Transverse colon (tissue), 4 donors: ENCODE results near the gene CPT1A. TPM values are rescaled to one million over a fixed set of nuclear protein-coding genes. Genes with fewer than 3 reads are reported as not detected.

Experiments used
- DNase-seq: peaks from one replicate; pipeline ENCODE4 v3.0.0-alpha.2; 2019
- H3K27ac ChIP-seq, 4 donors: fragments of 200-600 bp; sonication (generic); 2 replicates each; pipeline ENCODE4 v1.5.1; 2016 to 2018; ENCODE audit warnings: inconsistent platforms in 4 of 4
- H3K27me3 ChIP-seq: fragments of 200-600 bp; sonication (generic); 2 replicates; pipeline ENCODE4 v1.5.1; 2017; ENCODE audit warnings: inconsistent platforms
- H3K36me3 ChIP-seq, 4 donors: fragments of 200-600 bp; sonication (generic); 2 replicates each; pipeline ENCODE4 v1.5.1; 2017 to 2019; ENCODE audit warnings: inconsistent platforms in 4 of 4
- H3K4me1 ChIP-seq, 4 donors: fragments of 200-600 bp; sonication (generic); 2 replicates each; pipeline ENCODE4 v1.5.1; 2017 to 2020; ENCODE audit warnings: inconsistent platforms in 4 of 4
- H3K4me3 ChIP-seq, 4 donors: fragments of 200-600 bp; sonication (generic); 1 replicate in 1 of 4; 2 replicates in 3 of 4; pipeline versions ENCODE4 v1.5.1 to v1.6.1; 2017 to 2019; ENCODE audit warnings: inconsistent platforms in 4 of 4
- H3K9me3 ChIP-seq, 2 donors: fragments of 200-600 bp; sonication (generic); 2 replicates each; pipeline ENCODE4 v1.5.1; 2017 to 2019; ENCODE audit warnings: inconsistent platforms in 2 of 2
- CTCF ChIP-seq, 5 experiments: fragments of 200-600 bp in 3 of 5; fragments of 450-650 bp in 2 of 5; sonication (generic) in 3 of 5; IDR thresholded peaks; 1 replicate in 2 of 5; 2 replicates in 3 of 5; pipeline ENCODE4 v1.5.1; 2016 to 2017; ENCODE audit warnings: antibody characterized with exemption in 5 of 5, inconsistent platforms in 3 of 5, mild to moderate bottlenecking in 2 of 5, moderate library complexity in 1 of 5
- EP300 ChIP-seq: sonication (generic); formaldehyde crosslinking; IDR thresholded peaks from one replicate; pipeline ENCODE4 v1.6.1; 2017; ENCODE audit warnings: antibody characterized with exemption, low read depth
- POLR2A ChIP-seq: fragments of 450-650 bp; IDR thresholded peaks from one replicate; pipeline ENCODE4 v1.6.1; 2016; ENCODE audit warnings: antibody characterized with exemption, mild to moderate bottlenecking, moderate library complexity
- POLR2AphosphoS5 ChIP-seq, 3 donors: sonication (generic); formaldehyde crosslinking; IDR thresholded peaks; one replicate each; pipeline ENCODE4 v1.6.1; 2016; ENCODE audit warnings: antibody characterized with exemption in 3 of 3
- WGBS, 2 donors: methylation state at CpG; one replicate each; pipeline ENCODE4 v1.1.5; 2018; ENCODE audit warnings: low coverage in 1 of 2; 5-methylcytosine and 5-hydroxymethylcytosine counted together
- in situ Hi-C, 4 donors: fragments of 200-750 bp; cut with MboI; loops; one replicate each; pipeline versions ENCODE4 v1.15.0 to v1.15.1; 2017; ENCODE audit warnings: low sequenced_read_pairs in 3 of 4, low pct_ligation_motif_present in 1 of 4, low pct_unique_long_range_greater_than_20kb in 1 of 4
- intact Hi-C: fragments of 100-400 bp; cut with DNase I; formaldehyde crosslinking; loops from one replicate; pipeline ENCODE4 v1.15.1; 2023; ENCODE audit warnings: low total_unique reads
- total RNA-seq, 4 donors: library from RNA; depleted of rRNA; stranded (reverse); fragments of >200 nt; gene quantifications; one replicate each; pipeline ENCODE4 v1.1.0, GENCODE V29; 2016

Gene CPT1A
- total RNA-seq, 4 donors from 2014 or later, result 98.9 to 263 (median 177) TPM

DNA sequence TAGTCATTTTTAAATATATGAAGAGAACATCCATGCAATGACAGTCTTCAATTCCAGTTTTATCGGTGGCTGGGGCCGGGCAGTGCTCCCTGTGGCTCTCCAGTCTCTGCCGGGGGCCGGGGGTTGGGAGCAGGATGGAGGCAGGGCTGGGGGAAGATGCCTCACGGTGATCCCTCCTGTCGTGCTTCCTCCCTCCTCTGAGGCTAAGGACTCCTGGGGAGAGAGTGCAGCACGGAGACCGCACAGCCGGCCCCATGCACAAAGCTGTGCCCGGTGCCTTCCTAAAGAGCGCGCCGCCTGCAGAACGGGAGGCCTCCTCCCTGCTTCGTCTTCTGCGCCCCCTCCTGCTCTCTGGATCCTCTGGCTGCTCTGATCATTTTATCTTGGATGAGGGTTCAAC is 136.8 kb downstream of the CPT1A start:
- no peaks in the 10 kb centered on the region for H3K4me1 ChIP-seq
- 62% methylated on average over 4 to 14 of the region's 16 CpGs for WGBS, 2 donors
- no peak overlapping the region for H3K4me3 ChIP-seq
- H3K9me3 ChIP-seq, result no peaks in the 10 kb centered on the region
- in situ Hi-C loops, result no loop called here
- DNase-seq, result no peak
- intact Hi-C loops, result no loop called here
- H3K36me3 ChIP-seq, result no peaks in the 10 kb centered on the region
- no peak overlapping the region for H3K27ac ChIP-seq
- no peak for TF ChIP-seq POLR2A
- no peak for TF ChIP-seq EP300
- TF ChIP-seq POLR2AphosphoS5 (IDR thresholded peaks at IDR 0.05), result no peak
- no peak for TF ChIP-seq CTCF (IDR thresholded peaks at IDR 0.05)
- H3K27me3 ChIP-seq, result peaks cover 14% of the 10 kb centered on the region

Other genes with a start within 250 kb of the CPT1A start
- gene GAL, start 157.4 kb downstream of the CPT1A start, total RNA-seq, result 10 to 100 TPM in 1 of 4 donors, 1 to 10 TPM in 1, not detected in 2; 1.9 to 14.1 TPM
- gene TESMIN, start 90.4 kb downstream of the CPT1A start, total RNA-seq, result 1 to 10 TPM in 3 of 4 donors, under 1 TPM in 1; 1.00 to 7.5 (median 4.2) TPM
- 100 to 1,000 TPM in 1 of 4 donors, 10 to 100 TPM in 2, 1 to 10 TPM in 1; 9.0 to 121 (median 52.8) TPM for gene MRPL21, start 61.9 kb upstream of the CPT1A start, total RNA-seq
- gene IGHMBP2, start 62.0 kb upstream of the CPT1A start, total RNA-seq, result 100 to 1,000 TPM in 2 of 4 donors, 10 to 100 TPM in 2; 25.2 to 195 (median 111) TPM
- not detected for gene MRGPRD, start 139.1 kb upstream of the CPT1A start, total RNA-seq
- 100 to 1,000 TPM in 1 of 4 donors, 10 to 100 TPM in 3; 17.9 to 119 (median 43.6) TPM for gene MRGPRF, start 171.3 kb upstream of the CPT1A start, total RNA-seq
- 10 to 100 TPM; 16.8 to 25.4 (median 20.7) TPM for gene TPCN2, start 207.0 kb upstream of the CPT1A start, total RNA-seq